ENCODE measurements around the gene FAM53B.

GRCh38 chr10:124589491-124590041, 154.6 kb downstream of the FAM53B start:
- TF ChIP-seq CTCF (IDR thresholded peaks at IDR 0.05) (no peak), POLR2AphosphoS5 (IDR thresholded peaks at IDR 0.05) (no peak), POLR2A (IDR thresholded peaks at IDR 0.05) (no peak)

All from breast epithelium (tissue), 3 donors.